Suprapubic skin (tissue), 4 donors: Measurements from ENCODE around the gene USP54. TPM values are rescaled to one million over a fixed set of nuclear protein-coding genes. Genes with fewer than 3 reads are reported as not detected.

ENCODE experiments used
- DNase-seq, 2 donors: peaks; one replicate each; pipeline ENCODE4 v3.0.0-alpha.2; 2019; ENCODE audit warnings: low spot score in 2 of 2
- H3K27ac ChIP-seq: fragments of 200-600 bp; sonication (generic); one replicate; pipeline ENCODE4 v1.5.1; 2019
- H3K27me3 ChIP-seq: fragments of 200-600 bp; sonication (generic); one replicate; pipeline ENCODE4 v1.5.1; 2019
- H3K36me3 ChIP-seq: fragments of 200-600 bp; sonication (generic); one replicate; pipeline ENCODE4 v1.5.1; 2019
- H3K4me1 ChIP-seq: fragments of 200-600 bp; sonication (generic); one replicate; pipeline ENCODE4 v1.5.1; 2019
- H3K4me3 ChIP-seq: fragments of 200-600 bp; sonication (generic); one replicate; pipeline ENCODE4 v1.5.1; 2019; ENCODE audit warnings: mild to moderate bottlenecking
- H3K9me3 ChIP-seq: fragments of 200-600 bp; sonication (generic); one replicate; pipeline ENCODE4 v1.5.1; 2019
- CTCF ChIP-seq, 2 donors: fragments of 200-600 bp in 1 of 2; fragments of 450-650 bp in 1 of 2; sonication (generic) in 1 of 2; IDR thresholded peaks; one replicate each; pipeline ENCODE4 v1.5.1; 2016 to 2019; ENCODE audit warnings: antibody characterized with exemption in 2 of 2, mild to moderate bottlenecking in 1 of 2, moderate library complexity in 1 of 2
- EP300 ChIP-seq: sonication (generic); formaldehyde crosslinking; IDR thresholded peaks from one replicate; pipeline ENCODE4 v1.6.1; 2017; ENCODE audit warnings: antibody characterized with exemption
- POLR2A ChIP-seq, 2 donors: fragments of 450-650 bp; IDR thresholded peaks; one replicate each; pipeline ENCODE4 v1.6.1; 2017; ENCODE audit warnings: antibody characterized with exemption in 2 of 2, mild to moderate bottlenecking in 2 of 2, moderate library complexity in 2 of 2
- POLR2AphosphoS5 ChIP-seq, 3 donors: sonication (generic); formaldehyde crosslinking; IDR thresholded peaks; one replicate each; pipeline ENCODE4 v1.6.1; 2017; ENCODE audit warnings: antibody characterized with exemption in 3 of 3
- WGBS: methylation state at CpG from one replicate; pipeline ENCODE4 v1.1.5; 2018; 5-methylcytosine and 5-hydroxymethylcytosine counted together
- total RNA-seq, 4 donors: library from RNA; depleted of rRNA; stranded (reverse); fragments of >200 nt; gene quantifications; one replicate each; pipeline ENCODE4 v1.1.0, GENCODE V29; 2016

The USP54 gene
- total RNA-seq, 4 donors from 2014 or later, result 52.2 to 110 (median 79.5) TPM

GRCh38 chr10:73519336-73519735 is 71.8 kb downstream of the USP54 start:
- H3K27ac ChIP-seq, result no peak overlapping the region
- 95% methylated on average over 3 of the region's 3 CpGs for WGBS
- peaks cover 73% of the 10 kb centered on the region for H3K36me3 ChIP-seq
- TF ChIP-seq POLR2A (IDR thresholded peaks at IDR 0.05), result no peak
- no peak for TF ChIP-seq EP300
- TF ChIP-seq POLR2AphosphoS5 (IDR thresholded peaks at IDR 0.05), result no peak
- TF ChIP-seq CTCF (IDR thresholded peaks at IDR 0.05), result no peak
- no peaks in the 10 kb centered on the region for H3K4me1 ChIP-seq
- no peaks in the 10 kb centered on the region for H3K27me3 ChIP-seq
- H3K4me3 ChIP-seq, result no peak overlapping the region
- H3K9me3 ChIP-seq, result no peaks in the 10 kb centered on the region
- DNase-seq, result no peak

GRCh38 chr10:73517166-73517888 is 73.8 kb downstream of the USP54 start:
- Histone ChIP-seq H3K27me3 (no peaks in the 10 kb centered on the region), H3K27ac (no peak overlapping the region), H3K4me3 (no peak overlapping the region), H3K4me1 (no peaks in the 10 kb centered on the region), H3K36me3 (peaks cover 70% of the 10 kb centered on the region), H3K9me3 (no peaks in the 10 kb centered on the region)
- 88% methylated on average over 4 of the region's 4 CpGs for WGBS
- TF ChIP-seq CTCF (IDR thresholded peaks at IDR 0.05), result no peak
- no peak for TF ChIP-seq EP300
- no peak for TF ChIP-seq POLR2A (IDR thresholded peaks at IDR 0.05)
- no peak for TF ChIP-seq POLR2AphosphoS5 (IDR thresholded peaks at IDR 0.05)
- no peak for DNase-seq

GRCh38 chr10:73512207-73512743 is 78.9 kb downstream of the USP54 start:
- no peak for TF ChIP-seq EP300
- no peak for TF ChIP-seq POLR2AphosphoS5 (IDR thresholded peaks at IDR 0.05)
- TF ChIP-seq CTCF (IDR thresholded peaks at IDR 0.05), result no peak
- no peak for TF ChIP-seq POLR2A (IDR thresholded peaks at IDR 0.05)
- no peak for DNase-seq
- 97% methylated on average over 4 of the region's 4 CpGs for WGBS

GRCh38 chr10:73509695-73510094 is 81.4 kb downstream of the USP54 start:
- TF ChIP-seq POLR2AphosphoS5 (IDR thresholded peaks at IDR 0.05) (no peak), CTCF (IDR thresholded peaks at IDR 0.05) (no peak), POLR2A (IDR thresholded peaks at IDR 0.05) (no peak), EP300 (no peak)
- 89% methylated on average over 5 of the region's 5 CpGs for WGBS
- Histone ChIP-seq H3K27ac (no peak overlapping the region), H3K4me3 (no peak overlapping the region), H3K36me3 (peaks cover 29% of the 10 kb centered on the region), H3K9me3 (no peaks in the 10 kb centered on the region), H3K4me1 (no peaks in the 10 kb centered on the region), H3K27me3 (no peaks in the 10 kb centered on the region)
- no peak for DNase-seq

More at GRCh38 chr10:73512207-73512743, 78.9 kb downstream of the USP54 start:
- H3K4me1 ChIP-seq, result no peaks in the 10 kb centered on the region
- no peak overlapping the region for H3K4me3 ChIP-seq
- H3K36me3 ChIP-seq, result peaks cover 30% of the 10 kb centered on the region
- no peak overlapping the region for H3K27ac ChIP-seq
- no peaks in the 10 kb centered on the region for H3K9me3 ChIP-seq
- H3K27me3 ChIP-seq, result no peaks in the 10 kb centered on the region

- no peak overlapping the region for H3K4me3 ChIP-seq
- peaks cover 31% of the 10 kb centered on the region for H3K36me3 ChIP-seq
- H3K27ac ChIP-seq, result no peak overlapping the region
- H3K4me1 ChIP-seq, result no peaks in the 10 kb centered on the region
- WGBS, result 78% methylated on average over 1 of the region's 1 CpG
- no peaks in the 10 kb centered on the region for H3K27me3 ChIP-seq
- no peaks in the 10 kb centered on the region for H3K9me3 ChIP-seq
- no peak for DNase-seq
- TF ChIP-seq POLR2A (IDR thresholded peaks at IDR 0.05) (no peak), EP300 (no peak), POLR2AphosphoS5 (IDR thresholded peaks at IDR 0.05) (no peak), CTCF (IDR thresholded peaks at IDR 0.05) (no peak)
These were observed 84.7 kb downstream of the USP54 start for GRCh38 chr10:73506491-73506890.
